Suprapubic skin (tissue), 4 donors: ENCODE data around the gene CEP85L. TPM values are rescaled to one million over a fixed set of nuclear protein-coding genes. Genes with fewer than 3 reads are reported as not detected.

Source experiments
- DNase-seq, 2 donors: peaks; one replicate each; pipeline ENCODE4 v3.0.0-alpha.2; 2019; ENCODE audit warnings: low spot score in 2 of 2
- H3K27ac ChIP-seq: fragments of 200-600 bp; sonication (generic); one replicate; pipeline ENCODE4 v1.5.1; 2019
- H3K27me3 ChIP-seq: fragments of 200-600 bp; sonication (generic); one replicate; pipeline ENCODE4 v1.5.1; 2019
- H3K36me3 ChIP-seq: fragments of 200-600 bp; sonication (generic); one replicate; pipeline ENCODE4 v1.5.1; 2019
- H3K4me1 ChIP-seq: fragments of 200-600 bp; sonication (generic); one replicate; pipeline ENCODE4 v1.5.1; 2019
- H3K4me3 ChIP-seq: fragments of 200-600 bp; sonication (generic); one replicate; pipeline ENCODE4 v1.5.1; 2019; ENCODE audit warnings: mild to moderate bottlenecking
- H3K9me3 ChIP-seq: fragments of 200-600 bp; sonication (generic); one replicate; pipeline ENCODE4 v1.5.1; 2019
- CTCF ChIP-seq, 2 donors: fragments of 200-600 bp in 1 of 2; fragments of 450-650 bp in 1 of 2; sonication (generic) in 1 of 2; IDR thresholded peaks; one replicate each; pipeline ENCODE4 v1.5.1; 2016 to 2019; ENCODE audit warnings: antibody characterized with exemption in 2 of 2, mild to moderate bottlenecking in 1 of 2, moderate library complexity in 1 of 2
- EP300 ChIP-seq: sonication (generic); formaldehyde crosslinking; IDR thresholded peaks from one replicate; pipeline ENCODE4 v1.6.1; 2017; ENCODE audit warnings: antibody characterized with exemption
- POLR2A ChIP-seq, 2 donors: fragments of 450-650 bp; IDR thresholded peaks; one replicate each; pipeline ENCODE4 v1.6.1; 2017; ENCODE audit warnings: antibody characterized with exemption in 2 of 2, mild to moderate bottlenecking in 2 of 2, moderate library complexity in 2 of 2
- POLR2AphosphoS5 ChIP-seq, 3 donors: sonication (generic); formaldehyde crosslinking; IDR thresholded peaks; one replicate each; pipeline ENCODE4 v1.6.1; 2017; ENCODE audit warnings: antibody characterized with exemption in 3 of 3
- WGBS: methylation state at CpG from one replicate; pipeline ENCODE4 v1.1.5; 2018; 5-methylcytosine and 5-hydroxymethylcytosine counted together
- total RNA-seq, 4 donors: library from RNA; depleted of rRNA; stranded (reverse); fragments of >200 nt; gene quantifications; one replicate each; pipeline ENCODE4 v1.1.0, GENCODE V29; 2016

CEP85L gene
- total RNA-seq, 4 donors from 2014 or later = 4.7 to 9.5 (median 5.3) TPM

GRCh38 chr6:118586746-118587485, 64.5 kb downstream of the CEP85L start:
- H3K9me3 ChIP-seq = no peaks in the 10 kb centered on the region
- DNase-seq = no peak
- H3K36me3 ChIP-seq = no peaks in the 10 kb centered on the region
- no peak overlapping the region for H3K27ac ChIP-seq
- WGBS = 94% methylated on average over 5 of the region's 5 CpGs
- TF ChIP-seq POLR2A (IDR thresholded peaks at IDR 0.05) (no peak), CTCF (IDR thresholded peaks at IDR 0.05) (no peak), EP300 (no peak), POLR2AphosphoS5 (IDR thresholded peaks at IDR 0.05) (no peak)
- H3K4me3 ChIP-seq = no peak overlapping the region
- H3K27me3 ChIP-seq = no peaks in the 10 kb centered on the region
- H3K4me1 ChIP-seq = no peaks in the 10 kb centered on the region

- Histone ChIP-seq H3K4me3 (no peak overlapping the region), H3K9me3 (no peaks in the 10 kb centered on the region), H3K36me3 (no peaks in the 10 kb centered on the region), H3K4me1 (no peaks in the 10 kb centered on the region), H3K27me3 (no peaks in the 10 kb centered on the region), H3K27ac (no peak overlapping the region)
- no peak for DNase-seq
- TF ChIP-seq POLR2AphosphoS5 (IDR thresholded peaks at IDR 0.05) (no peak), EP300 (no peak), CTCF (IDR thresholded peaks at IDR 0.05) (no peak), POLR2A (IDR thresholded peaks at IDR 0.05) (no peak)
- 94% methylated on average over 5 of the region's 5 CpGs for WGBS
Measured at GRCh38 chr6:118584911-118585310, 66.5 kb downstream of the CEP85L start.

- H3K27ac ChIP-seq = peak overlapping the region; percentile 43
- no peak for DNase-seq
- no peaks in the 10 kb centered on the region for H3K36me3 ChIP-seq
- H3K27me3 ChIP-seq = no peaks in the 10 kb centered on the region
- no peak overlapping the region for H3K4me3 ChIP-seq
- H3K4me1 ChIP-seq = no peaks in the 10 kb centered on the region
- peaks cover 6% of the 10 kb centered on the region for H3K9me3 ChIP-seq
- TF ChIP-seq CTCF (IDR thresholded peaks at IDR 0.05) = no peak
- TF ChIP-seq POLR2A (IDR thresholded peaks at IDR 0.05) = no peak
- no peak for TF ChIP-seq EP300
- no peak for TF ChIP-seq POLR2AphosphoS5 (IDR thresholded peaks at IDR 0.05)
- WGBS = 82% methylated on average over 5 of the region's 5 CpGs
Measured at GRCh38 chr6:118581489-118581959, 69.9 kb downstream of the CEP85L start.

DNA sequence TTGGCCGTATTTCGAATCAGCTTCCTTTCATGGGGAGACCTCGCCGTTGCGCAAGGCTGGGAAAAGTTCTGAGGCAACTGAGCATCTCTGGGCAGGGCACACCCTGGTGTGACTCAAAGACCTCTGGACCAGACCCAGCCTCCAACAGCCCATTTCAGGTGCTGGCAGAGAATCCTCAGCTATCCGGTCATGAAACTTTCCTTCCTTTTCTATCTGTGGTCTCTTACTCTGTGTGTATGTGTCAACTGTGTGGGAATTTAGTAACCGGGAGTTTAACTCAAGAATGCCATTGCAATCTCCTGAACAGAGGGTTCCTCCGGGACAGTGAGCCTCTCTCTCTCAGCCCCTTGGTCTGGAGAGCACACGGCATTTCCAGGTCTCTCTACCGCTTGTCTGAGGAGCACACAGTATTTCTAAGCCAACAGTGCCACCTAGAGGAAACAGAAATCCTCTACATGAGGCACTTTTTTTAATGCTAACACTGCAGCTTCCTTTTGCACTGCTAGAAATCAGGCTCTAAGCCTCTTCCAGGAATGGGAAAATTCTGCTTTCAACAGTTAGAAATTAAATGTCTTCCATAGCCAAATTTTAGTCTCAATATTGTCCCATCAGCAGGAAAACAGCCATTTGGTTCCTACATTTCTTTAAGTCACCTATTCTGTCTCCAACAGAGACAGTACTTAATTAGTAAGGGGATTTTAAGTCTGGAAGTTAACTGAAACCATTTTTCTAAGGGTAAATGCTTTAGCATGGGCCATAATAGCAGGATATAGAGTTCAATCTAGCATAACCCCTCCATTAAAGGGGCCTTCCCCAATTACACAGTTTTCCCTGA, 70.6 kb downstream of the CEP85L start:
- peak in 1 of 2 donors; percentile 72 for DNase-seq
- Histone ChIP-seq H3K27me3 (no peaks in the 10 kb centered on the region), H3K27ac (peak overlapping the region; percentile 43), H3K4me3 (no peak overlapping the region), H3K36me3 (no peaks in the 10 kb centered on the region), H3K4me1 (no peaks in the 10 kb centered on the region), H3K9me3 (peaks cover 6% of the 10 kb centered on the region)
- WGBS = 51% methylated on average over 10 of the region's 10 CpGs
- TF ChIP-seq EP300 (no peak), POLR2A (IDR thresholded peaks at IDR 0.05) (no peak), CTCF (IDR thresholded peaks at IDR 0.05) (peak; percentile 49)

- WGBS = 85% methylated on average over 2 of the region's 2 CpGs
- H3K27me3 ChIP-seq = no peaks in the 10 kb centered on the region
Measured at GRCh38 chr6:118579786-118580185, 71.6 kb downstream of the CEP85L start.

More at GRCh38 chr6:118579786-118580185, 71.6 kb downstream of the CEP85L start:
- no peak overlapping the region for H3K27ac ChIP-seq
- no peaks in the 10 kb centered on the region for H3K4me1 ChIP-seq
- peaks cover 10% of the 10 kb centered on the region for H3K9me3 ChIP-seq
- H3K4me3 ChIP-seq = no peak overlapping the region
- DNase-seq = no peak
- TF ChIP-seq CTCF (IDR thresholded peaks at IDR 0.05) (no peak), POLR2AphosphoS5 (IDR thresholded peaks at IDR 0.05) (no peak), EP300 (no peak), POLR2A (IDR thresholded peaks at IDR 0.05) (no peak)
- H3K36me3 ChIP-seq = no peaks in the 10 kb centered on the region
